Parathyroid adenoma (tissue), 2 donors: Measurements from ENCODE around the gene COQ5.

Experiments
- H2AFZ ChIP-seq: fragments of 300-600 bp; sonication (generic); one replicate; pipeline ENCODE4 v1.7.0; 2017; ENCODE audit warnings: antibody characterized with exemption, mild to moderate bottlenecking
- H3K27ac ChIP-seq: fragments of 300-600 bp; sonication (generic); one replicate; pipeline ENCODE4 v1.7.0; 2017
- H3K27me3 ChIP-seq: fragments of 300-600 bp; sonication (generic); one replicate; pipeline ENCODE4 v1.7.0; 2017; ENCODE audit warnings: low read length; ENCODE audit not compliant: control insufficient read depth, insufficient read depth
- H3K36me3 ChIP-seq: fragments of 300-600 bp; sonication (generic); one replicate; pipeline ENCODE4 v1.7.0; 2017; ENCODE audit warnings: low read length; ENCODE audit not compliant: control insufficient read depth, insufficient read depth
- H3K4me1 ChIP-seq: fragments of 300-600 bp; sonication (generic); one replicate; pipeline ENCODE4 v1.7.0; 2017; ENCODE audit warnings: control low read depth
- H3K4me2 ChIP-seq: fragments of 300-600 bp; sonication (generic); one replicate; pipeline ENCODE4 v1.7.0; 2017; ENCODE audit warnings: low read length
- H3K4me3 ChIP-seq: fragments of 300-600 bp; sonication (generic); one replicate; pipeline ENCODE4 v1.7.0; 2017; ENCODE audit warnings: low read depth, low read length
- H3K79me2 ChIP-seq: fragments of 300-600 bp; sonication (generic); one replicate; pipeline ENCODE4 v1.7.0; 2017; ENCODE audit warnings: control low read depth
- H3K9ac ChIP-seq: fragments of 300-600 bp; sonication (generic); one replicate; pipeline ENCODE4 v1.7.0; 2017; ENCODE audit warnings: mild to moderate bottlenecking
- H3K9me3 ChIP-seq: fragments of 300-600 bp; sonication (generic); one replicate; pipeline ENCODE4 v1.7.0; 2017; ENCODE audit warnings: low read length; ENCODE audit not compliant: control insufficient read depth
- TF ChIP-seq, protein P1 (sequence below): fragments of 300-600 bp; sonication (generic); IDR thresholded peaks from one replicate; pipeline ENCODE4 v1.7.0; 2017; ENCODE audit warnings: antibody characterized with exemption, mild to moderate bottlenecking
- donor health status: primary hyperparathyroidism.

The COQ5 gene

DNA sequence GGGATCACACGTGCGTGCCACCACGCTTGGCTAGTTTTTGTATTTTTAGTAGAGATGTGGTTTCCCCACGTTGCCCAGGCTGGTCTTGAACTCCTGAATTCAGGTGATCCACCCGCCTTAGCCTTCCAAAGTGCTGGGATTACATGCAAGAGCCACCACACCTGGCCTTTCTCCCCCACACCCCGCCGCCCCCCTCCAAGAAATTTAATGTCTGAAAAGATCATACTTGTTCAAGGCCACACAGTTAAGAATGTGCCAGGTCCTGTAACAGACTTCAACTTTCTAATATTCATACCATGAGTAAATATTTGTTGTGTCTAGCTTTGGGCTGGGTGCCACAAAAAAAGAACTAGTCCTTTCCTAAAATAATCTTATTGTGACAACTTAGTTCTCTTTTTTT is 73.7 kb downstream of the COQ5 start:
- no peaks in the 10 kb centered on the region for H3K27me3 ChIP-seq
- H3K9me3 ChIP-seq, result no peaks in the 10 kb centered on the region
- no peak overlapping the region for H3K4me2 ChIP-seq
- H3K36me3 ChIP-seq, result no peaks in the 10 kb centered on the region
- H3K4me1 ChIP-seq, result no peaks in the 10 kb centered on the region
- H3K4me3 ChIP-seq, result no peak overlapping the region
- no peak overlapping the region for H3K27ac ChIP-seq
- H2AFZ ChIP-seq, result no peak overlapping the region
- TF ChIP-seq, protein P1, sequence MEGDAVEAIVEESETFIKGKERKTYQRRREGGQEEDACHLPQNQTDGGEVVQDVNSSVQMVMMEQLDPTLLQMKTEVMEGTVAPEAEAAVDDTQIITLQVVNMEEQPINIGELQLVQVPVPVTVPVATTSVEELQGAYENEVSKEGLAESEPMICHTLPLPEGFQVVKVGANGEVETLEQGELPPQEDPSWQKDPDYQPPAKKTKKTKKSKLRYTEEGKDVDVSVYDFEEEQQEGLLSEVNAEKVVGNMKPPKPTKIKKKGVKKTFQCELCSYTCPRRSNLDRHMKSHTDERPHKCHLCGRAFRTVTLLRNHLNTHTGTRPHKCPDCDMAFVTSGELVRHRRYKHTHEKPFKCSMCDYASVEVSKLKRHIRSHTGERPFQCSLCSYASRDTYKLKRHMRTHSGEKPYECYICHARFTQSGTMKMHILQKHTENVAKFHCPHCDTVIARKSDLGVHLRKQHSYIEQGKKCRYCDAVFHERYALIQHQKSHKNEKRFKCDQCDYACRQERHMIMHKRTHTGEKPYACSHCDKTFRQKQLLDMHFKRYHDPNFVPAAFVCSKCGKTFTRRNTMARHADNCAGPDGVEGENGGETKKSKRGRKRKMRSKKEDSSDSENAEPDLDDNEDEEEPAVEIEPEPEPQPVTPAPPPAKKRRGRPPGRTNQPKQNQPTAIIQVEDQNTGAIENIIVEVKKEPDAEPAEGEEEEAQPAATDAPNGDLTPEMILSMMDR, result no peak
- H3K79me2 ChIP-seq, result peaks cover 7% of the 10 kb centered on the region
- no peak overlapping the region for H3K9ac ChIP-seq

DNA sequence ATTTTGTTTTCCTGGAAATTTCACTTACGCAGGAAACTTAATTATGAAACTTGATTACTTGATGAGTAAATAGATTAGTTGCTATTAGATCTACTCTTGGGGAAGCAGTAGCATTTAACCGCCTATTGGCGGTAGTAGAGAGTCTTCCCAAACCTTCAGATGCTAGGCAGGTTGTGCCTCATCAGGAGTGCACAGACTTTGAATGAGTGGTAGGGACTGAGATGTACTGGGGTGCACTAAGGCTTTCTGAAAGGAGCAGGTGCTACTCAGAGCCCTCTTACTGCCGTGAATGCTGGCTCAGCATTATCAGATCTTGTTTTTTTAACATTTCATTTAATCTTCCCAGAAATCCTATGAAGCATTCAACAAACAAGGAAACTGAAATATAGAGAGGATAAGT is 75.0 kb downstream of the COQ5 start:
- no peaks in the 10 kb centered on the region for H3K36me3 ChIP-seq
- H3K27me3 ChIP-seq, result no peaks in the 10 kb centered on the region
- TF ChIP-seq, protein P1, result peak; percentile 53
- no peak overlapping the region for H3K9ac ChIP-seq
- no peak overlapping the region for H3K4me3 ChIP-seq
- H3K4me1 ChIP-seq, result no peaks in the 10 kb centered on the region
- no peak overlapping the region for H3K4me2 ChIP-seq
- no peaks in the 10 kb centered on the region for H3K9me3 ChIP-seq
- H3K79me2 ChIP-seq, result peaks cover 11% of the 10 kb centered on the region
- H3K27ac ChIP-seq, result no peak overlapping the region
- no peak overlapping the region for H2AFZ ChIP-seq
